A549 (cell line): ENCODE measurements around the gene SLCO6A1.

Experiments used
- BCL3 ChIP-seq: fragments of >200 bp; sonication (Bioruptor Twin); formaldehyde crosslinking; IDR thresholded peaks from 3 replicates; pipeline ENCODE4 v1.6.1; 2016
- CHD2 ChIP-seq: fragments of 150-350 bp; IDR thresholded peaks from 2 replicates; pipeline ENCODE4 v1.6.1; 2014; ENCODE audit warnings: low read length; ENCODE audit not compliant: partially characterized antibody
- CHD4 ChIP-seq: fragments of 200-600 bp; sonication (generic); IDR thresholded peaks from 2 replicates; pipeline ENCODE4 v1.6.1; 2016; ENCODE audit warnings: antibody characterized with exemption, mild to moderate bottlenecking, borderline replicate concordance
- CTCF ChIP-seq: fragments of >200 bp; sonication (Bioruptor Twin); formaldehyde crosslinking; IDR thresholded peaks from 3 replicates; pipeline ENCODE4 v1.5.1; 2016
- E2F6 ChIP-seq: IDR thresholded peaks from 2 replicates; pipeline ENCODE4 v1.6.1; 2012; ENCODE audit warnings: low read depth, borderline replicate concordance
- JUN ChIP-seq, 2 experiments: fragments of >200 bp; sonication (Bioruptor Twin); formaldehyde crosslinking; IDR thresholded peaks; 2 replicates in 1 of 2; 3 replicates in 1 of 2; pipeline ENCODE4 v1.6.1; 2016 to 2017
- MYC ChIP-seq: IDR thresholded peaks from 2 replicates; pipeline ENCODE4 v1.6.1; 2012; ENCODE audit warnings: mild to moderate bottlenecking, inconsistent platforms, low read length, improper control_type of control experiment, borderline replicate concordance
- NFE2L2 ChIP-seq: fragments of 150-350 bp; conservative IDR thresholded peaks from 2 replicates; pipeline ENCODE4 v1.6.1; 2014; ENCODE audit warnings: low read length
- POLR2A ChIP-seq: IDR thresholded peaks from 2 replicates; pipeline ENCODE4 v1.6.1; 2012; ENCODE audit warnings: mild to moderate bottlenecking, low read length
- RNF2 ChIP-seq: fragments of 200-600 bp; sonication (generic); IDR thresholded peaks from 2 replicates; pipeline ENCODE4 v1.6.1; 2016; ENCODE audit warnings: low read depth, mild to moderate bottlenecking, antibody characterized with exemption, moderate library complexity, borderline replicate concordance
- SMC3 ChIP-seq: fragments of >200 bp; sonication (Bioruptor Twin); formaldehyde crosslinking; IDR thresholded peaks from 3 replicates; pipeline ENCODE4 v1.6.1; 2018; ENCODE audit warnings: inconsistent platforms
- USF2 ChIP-seq: fragments of 450-650 bp; IDR thresholded peaks from 2 replicates; pipeline ENCODE4 v1.6.1; 2014; ENCODE audit warnings: antibody characterized with exemption
- ZC3H11A ChIP-seq: fragments of 450-650 bp; IDR thresholded peaks from 2 replicates; pipeline ENCODE4 v1.6.1; 2014; ENCODE audit warnings: antibody characterized with exemption, mild to moderate bottlenecking

- no peak for TF ChIP-seq POLR2A
- TF ChIP-seq CTCF, result no peak
- TF ChIP-seq CHD4, result no peak
- no peak for TF ChIP-seq USF2
- no peak for TF ChIP-seq JUN (IDR thresholded peaks at IDR 0.05)
- no peak for TF ChIP-seq E2F6
- TF ChIP-seq RNF2, result no peak
- no peak for TF ChIP-seq ZC3H11A
- TF ChIP-seq SMC3, result no peak
- TF ChIP-seq CHD2, result no peak
- TF ChIP-seq MYC, result no peak
- TF ChIP-seq BCL3, result no peak
- no peak for TF ChIP-seq NFE2L2
These were observed 15.1 kb downstream of the SLCO6A1 start for GRCh38 chr5:102483736-102484135.
